T follicular helper cell (primary cell): ENCODE measurements around the gene NEDD4L.
"Not testable (repeated sequence)": the region's sequence is repeated elsewhere in the genome, so short reads cannot be mapped to it uniquely, and the experiment has no call there.

Experiments used
- DNase-seq: peaks from one replicate; pipeline ENCODE4 v3.0.0-alpha.2; 2020; ENCODE audit warnings: low read depth

The NEDD4L gene

DNA sequence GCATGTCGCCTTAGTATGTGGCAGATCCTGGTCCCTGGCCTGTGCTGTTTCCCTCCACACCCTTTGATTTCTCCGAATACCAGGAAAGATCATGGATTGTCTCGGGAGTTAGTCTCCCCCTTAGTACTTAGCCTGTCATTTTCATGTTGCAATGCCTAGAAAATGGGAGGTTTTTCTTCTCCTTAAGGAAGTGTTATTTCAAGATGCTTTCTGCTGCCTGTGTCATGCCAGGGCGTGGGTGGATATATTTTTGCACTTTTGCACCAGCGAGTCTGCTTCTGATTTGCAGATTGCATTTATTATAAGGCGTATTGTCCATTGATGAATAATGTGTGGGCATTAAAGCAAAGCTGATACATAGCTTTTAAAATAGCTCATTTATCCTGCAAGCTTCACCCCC lies 223.5 kb downstream of the NEDD4L start:
- no peak for DNase-seq

DNA sequence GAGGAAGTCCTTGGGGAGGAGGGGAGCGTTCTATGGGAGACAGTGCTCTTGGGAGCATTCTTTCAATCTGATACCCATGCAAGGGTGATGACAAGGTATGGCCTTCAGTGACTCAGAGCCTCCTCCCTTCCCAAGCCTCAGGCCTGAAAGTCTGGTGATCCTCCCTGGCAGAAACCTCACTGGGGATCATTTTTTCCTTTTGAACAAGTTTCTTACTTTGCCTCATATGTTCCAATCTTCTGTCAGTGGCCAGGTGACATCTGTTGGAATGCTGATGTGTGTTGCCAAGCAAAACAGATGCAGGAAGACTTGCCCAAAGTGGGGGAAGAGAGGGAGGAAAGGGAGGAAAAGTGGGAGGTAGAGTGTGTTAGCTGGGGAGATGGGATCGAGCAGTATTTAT lies 224.8 kb downstream of the NEDD4L start:
- DNase-seq = no peak

DNA sequence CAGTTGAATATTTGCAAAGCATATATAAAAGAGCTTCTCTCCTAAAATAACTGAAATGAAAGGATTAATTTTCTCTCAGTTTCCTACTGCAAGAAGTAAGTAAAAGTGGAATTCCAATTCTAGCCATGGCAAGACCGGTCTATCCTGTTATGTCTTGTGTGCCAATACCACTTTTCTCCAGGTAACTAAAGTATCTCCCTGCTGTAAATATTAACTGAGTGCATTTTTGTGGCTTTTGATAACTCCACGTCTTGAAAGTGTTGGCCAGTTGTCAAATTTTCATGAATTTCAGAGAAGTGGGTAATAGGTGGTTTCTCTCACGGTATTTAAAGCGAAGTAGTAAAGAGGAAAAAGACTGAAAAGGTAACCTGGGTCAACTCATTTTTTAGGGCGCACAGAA lies 225.9 kb downstream of the NEDD4L start:
- no peak for DNase-seq

DNA sequence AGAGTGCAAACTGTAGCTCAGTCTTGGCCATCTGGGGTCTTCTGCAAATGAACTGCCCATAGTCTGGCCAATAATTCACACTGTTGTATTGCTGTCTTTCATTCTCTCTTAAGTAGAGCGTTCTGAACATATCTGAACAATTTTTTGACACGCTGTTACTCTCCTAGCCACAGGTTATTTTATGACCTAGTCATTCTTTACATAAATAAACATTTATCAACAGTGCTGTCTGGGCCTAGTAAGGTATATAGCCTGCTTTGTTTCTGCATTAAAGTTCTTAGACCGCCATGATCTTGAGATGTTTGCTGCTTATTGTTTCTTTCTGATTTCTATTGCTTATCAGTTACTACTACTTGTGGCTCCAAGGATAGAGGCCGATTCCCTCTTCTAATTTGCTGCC lies 226.4 kb downstream of the NEDD4L start:
- DNase-seq = no peak

DNA sequence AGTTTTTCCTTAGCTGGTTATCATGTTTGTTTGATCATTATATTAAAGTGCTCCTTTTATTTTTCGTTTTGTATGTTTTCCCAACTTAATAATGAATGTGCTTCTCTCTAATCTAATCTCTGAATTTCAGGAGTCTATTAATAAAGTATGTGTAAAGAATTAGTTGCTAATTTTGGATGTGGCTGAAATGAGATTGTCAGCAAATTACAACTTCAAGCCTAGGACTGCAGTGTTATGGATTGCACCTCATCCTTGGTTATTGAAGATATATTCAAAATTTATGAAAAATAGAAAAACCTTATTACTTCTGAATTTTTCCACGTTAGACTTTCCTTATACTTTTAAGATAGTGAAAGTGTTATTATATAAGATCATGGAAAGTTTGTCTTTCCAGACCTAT lies 227.7 kb downstream of the NEDD4L start:
- no peak for DNase-seq

DNA sequence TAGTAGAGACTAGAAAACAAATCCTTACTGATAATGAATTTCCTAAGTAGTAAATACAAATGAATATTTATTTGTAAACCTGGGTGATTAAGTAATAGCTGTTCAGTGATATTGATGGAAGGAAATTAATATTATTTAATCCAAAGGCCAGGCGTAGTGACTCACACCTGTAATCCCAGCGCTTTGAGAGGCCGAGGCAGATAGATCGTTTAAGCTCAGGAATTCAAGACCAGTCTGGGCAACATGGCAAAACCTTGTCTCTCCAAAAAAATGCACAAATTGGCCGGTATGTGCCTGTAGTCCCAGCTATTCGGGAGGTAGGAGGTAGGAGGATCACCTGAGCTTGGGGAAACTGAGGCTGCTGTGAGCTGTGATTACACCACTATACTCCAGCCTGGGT lies 228.2 kb downstream of the NEDD4L start:
- no peak for DNase-seq

DNA sequence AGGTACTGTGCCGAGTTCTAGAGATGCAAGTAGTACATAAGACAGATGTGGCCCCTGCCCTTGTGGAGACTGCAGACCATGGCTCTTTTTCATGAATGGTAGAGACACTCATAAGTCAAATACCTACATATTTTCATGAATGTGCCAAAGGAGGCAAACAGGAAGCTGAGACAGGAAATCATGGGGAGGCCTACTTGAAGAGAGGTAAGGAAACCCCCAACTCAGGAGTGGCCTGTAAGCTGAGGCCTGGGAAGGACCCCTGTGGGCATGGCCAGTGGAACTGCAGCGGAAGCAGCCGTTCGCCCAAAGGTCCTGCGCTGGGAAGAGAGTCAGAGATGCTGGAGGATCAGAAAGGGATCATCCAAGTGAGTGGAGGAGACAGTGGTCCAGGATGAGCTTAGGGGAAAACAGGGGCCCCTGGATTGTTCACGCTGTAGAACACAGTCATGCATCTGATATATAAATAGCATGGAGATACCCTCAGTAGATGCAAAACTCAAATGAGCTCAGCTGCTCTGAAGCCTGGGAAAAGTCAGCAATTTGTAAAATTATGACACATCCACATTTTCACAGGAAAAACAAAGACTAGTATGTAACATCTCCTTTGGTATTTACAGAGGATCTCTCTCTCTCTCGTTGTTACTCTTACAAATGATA lies 228.9 kb downstream of the NEDD4L start:
- DNase-seq = no peak

DNA sequence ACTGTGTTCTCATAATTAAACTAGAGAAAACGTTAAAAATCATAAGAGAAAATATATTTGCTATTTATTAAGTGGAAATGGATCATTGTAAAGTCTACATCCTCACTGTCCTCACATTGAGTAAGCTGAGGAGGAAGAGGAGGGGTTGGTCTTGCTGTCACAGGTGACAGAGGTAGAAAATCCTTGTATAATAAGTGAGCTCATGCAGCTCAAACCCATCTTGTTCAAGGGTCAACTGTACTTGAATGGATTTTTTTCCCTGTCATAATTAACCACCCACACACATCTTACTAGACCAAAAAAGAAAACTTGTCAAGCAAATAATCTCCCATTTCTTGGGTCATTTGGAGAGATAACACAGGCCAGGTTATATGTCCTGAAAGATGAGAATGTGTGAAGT lies 231.2 kb downstream of the NEDD4L start:
- DNase-seq = no peak

DNA sequence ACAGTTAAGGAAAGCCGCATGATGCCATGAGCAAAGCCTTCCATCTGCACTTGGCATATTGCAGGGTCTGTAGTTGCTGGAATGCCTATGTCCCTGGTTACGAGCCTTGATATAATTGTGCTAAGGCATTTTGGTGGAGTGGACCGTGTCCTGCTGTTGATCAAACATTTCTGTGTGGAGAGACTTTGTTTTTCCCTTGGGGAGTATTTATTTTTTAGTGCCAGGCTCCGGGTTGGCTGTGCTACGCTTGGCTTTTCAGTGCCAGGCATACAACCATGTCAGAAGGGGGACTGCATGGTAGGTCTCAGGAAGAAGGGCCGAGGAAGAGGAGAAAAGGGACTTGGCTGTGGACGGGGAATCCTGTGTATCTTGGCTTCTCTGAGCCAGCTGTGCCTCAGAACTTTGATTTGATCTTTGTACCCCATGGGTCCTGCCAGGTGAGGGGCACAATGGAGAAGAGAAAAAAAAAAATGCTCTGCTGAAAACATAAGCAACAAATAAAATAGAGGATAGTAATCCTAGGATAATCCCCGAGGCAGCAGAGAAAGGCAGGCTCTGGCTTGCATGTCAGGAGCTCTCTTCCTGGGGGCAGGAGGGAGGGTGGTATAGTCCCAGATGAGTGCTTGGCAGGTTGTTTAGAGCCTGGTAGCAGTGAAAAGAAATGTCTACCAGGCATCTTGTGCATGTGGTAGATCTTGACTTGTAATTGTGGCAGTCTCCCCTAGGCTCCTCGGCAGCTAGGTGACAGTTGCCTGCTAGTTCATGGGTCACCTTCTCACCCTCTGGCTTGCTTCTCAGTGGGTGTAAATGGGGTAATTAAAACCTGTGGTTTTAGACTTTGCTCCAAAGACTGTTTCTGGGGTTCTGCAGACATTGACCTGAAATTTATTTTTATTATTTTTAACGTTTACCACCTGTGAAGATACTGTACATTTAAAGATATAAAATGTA lies 233.0 kb downstream of the NEDD4L start:
- no peak for DNase-seq

DNA sequence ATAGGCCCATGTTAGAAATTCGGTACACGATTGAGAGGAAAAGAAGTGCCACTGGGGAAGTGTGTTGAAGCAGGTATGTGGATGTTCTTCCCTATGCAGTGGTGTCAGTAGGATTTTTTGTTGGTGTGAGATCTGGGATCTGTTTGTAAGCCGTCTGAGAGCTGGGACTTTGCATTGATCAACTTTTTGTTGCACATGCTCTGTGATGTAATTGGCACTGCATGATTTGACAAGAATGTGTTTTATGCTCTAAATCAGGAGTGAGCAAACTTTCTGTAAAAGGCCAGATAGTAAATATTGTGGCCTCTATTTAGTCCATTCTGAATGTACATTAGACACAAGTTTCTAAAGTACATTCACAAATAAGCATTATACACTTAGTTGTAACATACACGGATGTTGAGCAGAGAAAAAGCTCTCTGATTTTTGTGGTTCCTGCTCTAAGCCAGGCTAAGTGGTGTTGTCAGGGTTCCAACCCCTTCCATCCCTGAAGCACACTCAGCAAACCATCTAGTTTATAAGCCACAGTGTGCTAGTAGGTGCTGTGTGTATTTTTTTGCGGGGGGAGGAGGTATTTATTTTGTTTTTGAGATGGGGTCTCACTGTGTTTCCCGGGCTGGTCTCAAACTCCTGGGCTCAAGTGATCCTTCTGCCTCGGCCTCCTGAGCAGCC lies 235.6 kb downstream of the NEDD4L start:
- DNase-seq = no peak

DNA sequence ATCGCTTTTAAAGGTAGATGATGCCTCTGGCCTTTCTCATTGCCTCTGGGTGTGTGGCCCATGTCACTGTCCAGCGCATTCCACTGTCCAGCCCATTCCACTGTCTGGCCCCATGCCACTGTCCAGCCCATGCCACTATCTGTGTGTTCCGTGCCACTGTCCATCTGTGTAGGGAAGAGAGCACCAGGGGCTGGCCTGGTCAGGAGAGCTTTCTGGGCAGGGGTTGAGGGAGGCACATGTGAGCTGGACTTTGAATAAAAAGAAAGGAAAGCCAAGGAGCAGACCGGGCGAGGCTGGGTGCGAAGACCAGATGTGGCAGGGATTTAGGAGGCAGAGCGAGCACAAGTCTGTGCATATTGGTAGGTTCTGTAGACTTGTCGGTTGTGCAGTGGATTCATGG lies 236.2 kb downstream of the NEDD4L start:
- DNase-seq = no peak

DNA sequence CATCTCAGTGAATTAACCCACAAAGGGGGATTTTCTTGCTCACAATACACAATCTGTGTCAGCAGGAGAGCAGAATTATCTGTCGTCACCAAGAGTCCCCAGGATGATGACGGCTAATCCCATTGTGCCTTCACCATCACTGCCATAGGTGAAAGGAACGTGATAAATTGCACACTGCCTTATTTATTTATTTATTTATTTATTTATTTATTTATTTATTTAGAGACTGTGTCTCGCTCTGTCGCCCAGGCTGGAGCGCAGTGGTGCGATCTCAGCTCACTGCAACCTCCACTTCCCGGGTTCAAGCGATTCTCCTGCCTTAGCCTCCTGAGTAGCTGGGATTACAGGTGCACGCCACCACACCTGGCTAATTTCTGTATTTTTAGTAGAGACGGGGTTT lies 238.8 kb downstream of the NEDD4L start:
- DNase-seq = not testable (repeated sequence)

DNA sequence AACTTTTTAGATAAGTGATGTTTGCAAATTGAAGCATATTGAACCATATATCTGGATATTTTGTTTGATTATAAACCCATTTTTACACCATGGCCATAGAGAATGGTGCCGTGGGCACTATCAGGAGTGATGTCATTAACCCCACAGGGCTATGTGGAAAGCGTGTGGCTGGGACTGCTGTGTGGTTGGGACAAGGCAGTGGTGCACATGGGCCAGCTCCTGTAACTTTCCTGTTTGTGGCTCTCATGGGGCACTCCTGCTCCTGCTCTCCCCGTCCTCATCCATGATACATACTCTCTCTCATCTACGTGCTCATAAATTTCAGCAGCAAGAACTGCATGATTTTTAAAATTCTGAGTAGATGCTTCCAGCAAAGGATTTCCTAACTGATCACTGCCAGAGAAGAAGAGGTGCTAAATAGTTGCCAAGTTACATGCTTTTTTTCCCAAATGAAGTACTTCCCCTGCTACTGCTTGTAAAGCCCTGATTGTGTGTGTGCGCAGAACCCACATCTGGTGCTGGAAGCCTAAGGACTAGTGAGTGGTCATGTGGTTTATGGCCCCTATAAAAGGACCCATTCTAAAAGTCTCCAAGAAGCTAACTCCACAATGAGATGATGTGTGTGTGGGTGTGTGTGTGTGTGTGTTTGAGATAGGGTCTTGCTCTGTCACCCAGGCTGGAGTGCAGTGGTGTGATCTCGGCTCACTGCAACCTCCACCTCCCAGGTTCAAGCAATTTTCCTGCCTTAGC lies 240.8 kb downstream of the NEDD4L start:
- no peak for DNase-seq

DNA sequence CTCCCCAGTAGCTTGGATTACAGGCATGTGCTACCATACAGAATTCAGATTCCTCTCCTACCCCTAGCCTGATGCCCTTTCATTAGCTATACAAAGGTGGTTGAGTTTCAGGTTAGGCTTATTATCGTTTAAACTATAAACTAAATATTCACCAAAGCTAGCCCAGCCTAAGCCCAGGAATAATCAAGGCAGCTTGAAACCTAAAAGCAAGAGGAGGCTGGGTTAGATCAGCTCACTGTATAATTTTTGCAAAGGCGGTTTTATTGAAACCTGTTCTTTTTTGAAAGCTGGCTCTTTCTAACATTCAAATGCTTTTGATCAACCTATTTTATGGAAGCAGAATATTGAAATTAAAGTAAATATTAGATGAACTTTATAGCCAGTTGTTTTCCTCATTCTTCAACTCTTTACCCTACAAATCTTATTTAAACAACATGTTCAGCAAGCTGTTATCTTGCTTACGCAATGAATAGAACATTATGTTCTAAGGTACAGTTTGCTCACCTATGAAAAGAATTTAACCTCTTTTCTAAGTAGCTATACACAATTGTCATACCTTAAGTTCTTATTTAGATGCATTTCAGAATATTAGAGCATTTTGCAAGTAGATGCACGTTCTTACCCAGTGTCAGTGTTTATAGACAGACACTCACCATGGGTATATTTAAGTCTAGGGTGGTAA lies 241.6 kb downstream of the NEDD4L start:
- no peak for DNase-seq

DNA sequence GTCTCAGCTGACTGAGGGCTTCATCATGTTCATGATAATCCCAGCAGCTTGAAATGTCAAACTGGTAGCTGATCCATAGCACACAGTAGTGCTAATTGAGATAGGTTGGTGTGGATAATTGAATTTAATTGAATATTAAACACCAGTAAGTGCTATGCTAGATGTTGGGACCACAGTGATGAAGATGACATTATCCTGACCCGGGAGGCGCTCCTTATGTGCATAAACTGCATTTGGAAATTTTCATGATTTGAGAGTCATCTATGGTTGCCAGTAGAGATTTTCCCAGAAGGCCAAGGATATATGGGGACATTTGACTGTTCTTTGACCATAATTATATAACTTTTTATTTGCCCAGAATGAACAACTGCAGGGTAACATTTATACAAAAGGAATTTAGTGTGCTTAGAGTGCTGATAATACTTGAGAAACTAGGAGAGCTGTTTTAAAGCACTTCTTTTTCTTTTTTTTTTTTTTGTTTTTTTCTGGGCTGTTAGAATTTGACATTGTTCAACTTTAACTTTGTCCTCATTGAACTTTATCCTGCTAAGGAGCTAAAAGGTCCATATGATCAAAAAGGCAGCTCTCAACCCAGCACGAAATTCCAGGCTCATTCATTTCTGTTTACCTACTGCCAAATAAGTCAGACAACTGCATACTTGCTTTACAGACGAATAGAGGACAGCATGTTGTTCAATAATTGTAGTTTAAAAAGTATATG lies 242.8 kb downstream of the NEDD4L start:
- DNase-seq = no peak

DNA sequence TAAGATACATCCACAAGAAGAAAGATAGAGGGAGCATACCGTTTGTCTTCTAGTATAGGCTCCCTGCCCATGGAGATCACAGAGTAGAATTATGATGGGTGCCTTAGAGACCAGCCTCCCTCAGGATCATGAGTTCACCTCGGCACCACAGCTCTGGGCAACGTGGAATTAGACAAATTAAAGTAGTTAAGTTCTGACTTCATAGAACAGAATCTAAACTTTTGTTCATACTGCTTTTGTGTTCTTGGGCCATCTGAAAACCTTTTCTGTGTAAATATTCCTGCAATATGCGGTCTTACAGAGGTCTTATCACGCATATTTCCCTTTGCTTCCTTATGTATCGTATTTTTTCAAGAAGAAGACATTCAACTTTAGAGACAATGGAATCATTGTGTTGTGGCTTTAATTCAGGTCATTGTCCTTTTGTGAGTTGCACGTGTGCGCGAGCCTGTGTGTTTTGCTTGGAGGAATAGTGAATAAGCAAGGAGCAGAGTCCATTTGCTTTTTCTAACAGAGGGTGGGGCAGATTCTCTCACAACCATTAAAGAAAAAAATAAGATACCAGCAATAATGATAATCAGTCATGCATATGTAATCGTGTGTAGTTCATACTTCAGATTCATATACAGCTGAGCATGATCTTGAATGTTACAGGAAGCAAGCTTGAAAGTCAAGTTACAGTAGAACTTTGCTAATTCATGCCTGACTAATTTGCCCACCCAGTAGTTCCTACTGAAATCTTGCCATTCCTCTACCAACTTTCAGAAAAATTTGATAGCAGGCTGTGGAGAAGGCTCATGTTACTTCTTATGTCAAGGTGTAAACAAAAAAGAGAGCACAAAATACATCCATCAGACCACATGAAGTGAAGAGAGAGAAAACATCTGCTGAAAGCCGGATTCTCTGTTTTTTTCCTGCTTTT lies 243.6 kb downstream of the NEDD4L start:
- no peak for DNase-seq

DNA sequence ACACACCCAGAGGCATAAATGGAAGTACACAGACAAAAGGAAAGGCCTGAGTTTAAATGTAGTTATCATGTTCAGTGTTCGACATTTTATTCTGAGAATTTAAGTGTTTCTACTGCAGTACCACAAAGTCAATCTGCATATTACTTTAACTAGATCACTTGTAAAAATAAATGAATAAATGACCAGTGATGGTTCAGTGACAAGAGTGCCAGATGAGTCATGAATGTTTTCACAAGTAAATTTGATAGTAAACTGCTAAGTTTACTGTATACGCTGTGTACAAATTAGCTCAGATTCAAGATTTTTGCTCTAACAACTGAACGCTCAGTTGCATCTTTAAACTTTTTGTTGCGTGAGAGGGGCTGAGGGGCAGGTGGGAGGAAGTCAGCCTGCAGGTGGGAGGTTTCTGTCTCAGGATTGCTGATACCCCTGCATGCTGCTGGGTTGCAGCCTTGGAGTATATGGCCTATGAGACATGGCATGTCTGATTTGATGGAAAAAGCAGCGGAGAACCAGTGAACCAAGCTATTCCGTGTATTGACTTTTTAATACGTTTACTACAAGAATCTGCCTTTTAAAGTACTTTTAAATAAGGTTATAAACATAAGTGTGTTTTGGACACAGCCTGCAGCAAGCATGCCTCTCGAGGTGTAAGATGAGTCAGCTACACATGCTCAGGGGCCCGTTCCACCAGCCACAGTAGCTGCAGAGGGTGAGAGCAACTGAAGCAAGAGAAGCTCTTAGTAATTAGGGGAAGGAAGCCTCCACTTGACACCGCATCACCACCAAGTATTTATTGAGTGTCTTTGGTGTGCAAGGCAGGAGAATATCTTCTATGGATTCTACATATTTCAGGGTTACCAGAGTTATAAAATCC lies 245.1 kb downstream of the NEDD4L start:
- no peak for DNase-seq

DNA sequence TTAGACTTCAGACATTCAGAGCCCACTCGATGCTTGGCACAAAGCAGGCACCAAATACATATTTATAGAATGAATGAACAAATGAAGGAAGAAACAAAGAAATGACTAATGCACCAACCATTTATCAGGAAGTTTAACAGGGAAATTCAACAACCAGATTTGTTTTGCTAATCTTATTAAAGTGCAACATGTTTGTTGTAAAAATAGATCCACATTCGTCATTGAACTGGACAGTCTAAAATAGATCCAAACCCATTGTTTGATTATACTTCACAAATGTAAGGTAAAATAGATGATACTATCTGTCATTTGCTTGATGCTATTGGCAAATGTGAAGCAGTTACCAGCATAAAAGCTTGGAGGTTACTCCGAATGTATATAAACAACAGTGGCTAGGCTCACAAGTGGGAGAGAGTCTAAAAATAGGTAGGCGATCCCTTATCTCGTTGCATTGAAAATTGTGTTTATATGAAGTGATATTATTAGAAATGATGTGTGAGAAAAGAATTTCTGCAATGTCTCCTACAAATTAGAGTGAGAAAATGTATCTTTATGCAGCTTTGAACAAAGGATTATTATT lies 246.2 kb downstream of the NEDD4L start:
- no peak for DNase-seq
